HepG2 (cell line): Measurements from ENCODE around the gene PI3. TPM values are rescaled to one million over a fixed set of nuclear protein-coding genes. Genes with fewer than 3 reads are reported as not detected.

ENCODE experiments used
- ATAC-seq: fragments of 200-7000 bp; cut with Tn5 transposase; 3 replicates; pipeline ENCODE4 v1.9.1; 2020; ENCODE audit warnings: mild to moderate bottlenecking, moderate library complexity
- BruUV-seq: library from RNA; stranded (reverse); fragments of 400-500 nt; replicated peaks from 2 replicates; lab custom pipeline; 2021; lab: Mats Ljungman, UMichigan
- CTCF ChIA-PET: fragments of 300-600 bp; formaldehyde crosslinking; extraction: SDS; loops from one replicate; lab custom pipeline; 2021; ENCODE audit warnings: low total read pairs, inconsistent platforms, low intra/inter-chr PET ratio; lab: Yijun Ruan, JAX
- POLR2A ChIA-PET: fragments of 350-600 bp; sonication (Branson Sonifier 250); formaldehyde crosslinking; loops from one replicate; lab custom pipeline; 2020; ENCODE audit warnings: antibody characterized with exemption, inconsistent platforms; lab: Yijun Ruan, JAX
- DNase-seq: peaks from one replicate; pipeline ENCODE4 v3.0.0-alpha.2; 2015; ENCODE audit warnings: low spot score
- FAIRE-seq: peaks from 3 replicates; lab custom pipeline; 2011; peaks lifted over from hg19 to GRCh38; lab: Jason Lieb, UNC
- H2AFZ ChIP-seq: one replicate; pipeline ENCODE4 v1.6.1; 2011; ENCODE audit warnings: low read length, inconsistent platforms
- H3K27ac ChIP-seq: fragments of 300-600 bp; 3 replicates; pipeline ENCODE4 v1.8.0; 2011; ENCODE audit warnings: mixed run types, mild to moderate bottlenecking, mixed read lengths, low read length, inconsistent platforms; ENCODE audit not compliant: insufficient read depth; ENCODE audit errors: extremely low read length
- H3K27me3 ChIP-seq, 2 experiments: fragments of 200-600 bp in 1 of 2; 2 replicates in 1 of 2; 3 replicates in 1 of 2; pipeline versions ENCODE4 v1.6.0 to v1.8.0; 2011; ENCODE audit warnings: low read length in 2 of 2, mild to moderate bottlenecking in 2 of 2, moderate library complexity in 2 of 2, inconsistent platforms in 1 of 2; ENCODE audit not compliant: insufficient read depth in 2 of 2, control insufficient read depth in 1 of 2
- H3K36me3 ChIP-seq, 2 experiments: fragments of 200-600 bp in 1 of 2; replicated peaks in 1 of 2; 2 replicates in 1 of 2; 3 replicates in 1 of 2; pipeline versions ENCODE4 v1.5.1 to v1.8.0; 2011; ENCODE audit warnings: low read length in 2 of 2, inconsistent platforms in 1 of 2; ENCODE audit not compliant: insufficient read depth in 2 of 2, control insufficient read depth in 1 of 2
- H3K4me1 ChIP-seq: 2 replicates; pipeline ENCODE4 v1.5.1; 2012; ENCODE audit warnings: low read length, inconsistent platforms; ENCODE audit not compliant: insufficient read depth
- H3K4me2 ChIP-seq: 2 replicates; pipeline ENCODE4 v1.6.0; 2011; ENCODE audit warnings: low read depth, low read length, inconsistent platforms
- H3K4me3 ChIP-seq, 3 experiments: fragments of 200-600 bp in 1 of 3; sonication (generic), shearing (Covaris generic) in 1 of 3; replicated peaks in 1 of 3; 2 replicates each; pipeline ENCODE4 v1.5.1; 2011 to 2016; ENCODE audit warnings: low read length in 3 of 3, inconsistent platforms in 2 of 3, low read depth in 2 of 3, mild to moderate bottlenecking in 2 of 3, control low read depth in 1 of 3, mixed read lengths in 1 of 3; ENCODE audit not compliant: insufficient read depth in 1 of 3
- H3K79me2 ChIP-seq: one replicate; pipeline ENCODE4 v1.6.1; 2011; ENCODE audit warnings: low read length, inconsistent platforms; ENCODE audit not compliant: insufficient read depth
- H3K9ac ChIP-seq: 2 replicates; pipeline ENCODE4 v1.6.0; 2011; ENCODE audit warnings: mild to moderate bottlenecking, low read depth, low read length, inconsistent platforms; ENCODE audit not compliant: insufficient read depth
- H3K9me3 ChIP-seq: 2 replicates; pipeline ENCODE4 v1.5.1; 2012; ENCODE audit warnings: mild to moderate bottlenecking, low read length
- H4K20me1 ChIP-seq: 2 replicates; pipeline ENCODE4 v1.6.0; 2011; ENCODE audit warnings: inconsistent platforms, mild to moderate bottlenecking, low read length, moderate library complexity; ENCODE audit not compliant: insufficient read depth
- BHLHE40 ChIP-seq: IDR thresholded peaks from 2 replicates; pipeline ENCODE4 v1.6.1; 2011; ENCODE audit warnings: low read length, improper control_type of control experiment
- MED1 ChIP-seq: sonication (generic); formaldehyde crosslinking; IDR thresholded peaks from 2 replicates; pipeline ENCODE4 v1.4.0; 2020; ENCODE audit warnings: missing genetic modification reagents
- PHF8 ChIP-seq: sonication (generic); formaldehyde crosslinking; IDR thresholded peaks from 2 replicates; pipeline ENCODE4 v1.5.0; 2020; ENCODE audit warnings: missing genetic modification reagents
- POLR2AphosphoS5 ChIP-seq: IDR thresholded peaks from 2 replicates; pipeline ENCODE4 v1.6.1; 2012; ENCODE audit warnings: low read depth, low read length
- STAT5B ChIP-seq: sonication (generic); formaldehyde crosslinking; IDR thresholded peaks from 2 replicates; pipeline ENCODE4 v1.4.0; 2020; ENCODE audit warnings: missing genetic modification reagents
- ZNF644 ChIP-seq: IDR thresholded peaks from 2 replicates; pipeline ENCODE4 v1.6.1; 2016; ENCODE audit warnings: low read depth
- ZNF724P ChIP-seq: sonication (generic); formaldehyde crosslinking; IDR thresholded peaks from 2 replicates; pipeline ENCODE4 v1.8.0; 2022; ENCODE audit warnings: missing genetic modification reagents, borderline replicate concordance
- ZNF768 ChIP-seq: sonication (generic); formaldehyde crosslinking; IDR thresholded peaks from 2 replicates; pipeline ENCODE4 v1.4.0; 2020; ENCODE audit warnings: missing genetic modification reagents
- WGBS: methylation state at CpG from one replicate; pipeline ENCODE4 v1.1.6; 2017; ENCODE audit warnings: low lambda C conversion rate; 5-methylcytosine and 5-hydroxymethylcytosine counted together
- in situ Hi-C: cut with HindIII; loops from 2 replicates; pipeline ENCODE4 v1.10.0; 2017; ENCODE audit warnings: low pct_unique_long_range_greater_than_20kb; ENCODE audit not compliant: extremely low pct_ligation_motif_present
- intact Hi-C: fragments of 100-400 bp; cut with micrococcal nuclease; formaldehyde crosslinking; loops from one replicate; pipeline ENCODE4 v1.10.0; 2022; ENCODE audit not compliant: unreplicated experiment
- polyA plus RNA-seq, 8 experiments: library from polyadenylated mRNA; depleted of rRNA in 3 of 8; stranded (reverse) in 7 of 8; unstranded in 1 of 8; fragments of >200 nt; fragmentation: Illumina TruSeq in 4 of 8; extraction: Trizol in 4 of 8; gene quantifications; 2 replicates each; pipeline versions ENCODE4 v1.2.1 to v1.2.3, GENCODE V29; 2011 to 2016; ENCODE audit warnings: low read depth in 4 of 8, missing spikeins in 1 of 8, mixed read lengths in 1 of 8; ENCODE audit not compliant: insufficient read depth in 1 of 8
- total RNA-seq, 5 experiments: library from RNA; depleted of rRNA; stranded (reverse); fragments of >200 nt; fragmentation: Illumina TruSeq; extraction: Trizol; gene quantifications; 2 replicates each; pipeline ENCODE4 v1.2.3, GENCODE V29; 2016; ENCODE audit warnings: low read depth in 1 of 5
- TF ChIP-seq, protein P1 (sequence below): sonication (generic); formaldehyde crosslinking; IDR thresholded peaks from 2 replicates; pipeline ENCODE4 v1.5.0; 2020; ENCODE audit warnings: mild to moderate bottlenecking, missing genetic modification reagents, borderline replicate concordance
- TF ChIP-seq, protein P2 (sequence below), 2 experiments: sonication (generic) in 1 of 2; formaldehyde crosslinking in 1 of 2; IDR thresholded peaks; 2 replicates each; pipeline versions ENCODE4 v1.5.1 to v1.6.1; 2011 to 2020; ENCODE audit warnings: borderline replicate concordance in 1 of 2, low read depth in 1 of 2, low read length in 1 of 2, mild to moderate bottlenecking in 1 of 2, missing genetic modification reagents in 1 of 2, moderate library complexity in 1 of 2
- TF ChIP-seq, protein P3 (sequence below): sonication (generic); formaldehyde crosslinking; IDR thresholded peaks from 2 replicates; pipeline ENCODE4 v1.5.0; 2020; ENCODE audit warnings: missing genetic modification reagents

PI3 gene
- total and polyA plus RNA-seq, 2 of the 13 experiments (the other 11 are each of a cell fraction or from before 2014, with no cell fraction given): 0.22 TPM; not detected in 1

DNA sequence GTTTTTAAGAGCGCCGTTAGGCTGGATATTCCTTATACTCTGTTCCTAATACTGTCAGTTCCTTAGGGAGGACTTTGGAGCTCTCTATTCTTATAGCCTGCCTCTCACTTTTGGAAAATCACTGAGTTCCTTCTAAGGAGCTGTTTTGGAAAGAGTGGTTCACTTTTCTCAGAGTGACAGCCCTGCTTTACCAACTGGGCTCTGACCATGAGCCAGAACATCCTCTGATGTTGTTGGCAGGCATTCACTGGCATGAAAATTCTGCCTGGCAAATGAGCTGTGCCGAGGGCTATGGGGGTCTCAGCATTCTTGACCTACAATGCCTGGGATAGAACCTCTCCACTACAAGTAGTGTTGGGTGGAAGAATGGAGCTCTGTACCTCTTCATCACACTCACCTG is 17.2 kb downstream of the PI3 start:
- H4K20me1 ChIP-seq: no peaks in the 10 kb centered on the region
- in situ Hi-C loops: no loop called here
- no peaks in the 10 kb centered on the region for H3K4me1 ChIP-seq
- no peak overlapping the region for H3K9ac ChIP-seq
- FAIRE-seq (no peak), ATAC-seq (no peak), DNase-seq (no peak)
- H3K4me3 ChIP-seq: no peak overlapping the region
- H2AFZ ChIP-seq: no peak overlapping the region
- no peak overlapping the region for H3K4me2 ChIP-seq
- no peaks in the 10 kb centered on the region for H3K36me3 ChIP-seq
- no TSS peak for BruUV-seq
- WGBS: 58% methylated on average over 3 of the region's 3 CpGs
- H3K79me2 ChIP-seq: no peaks in the 10 kb centered on the region
- H3K9me3 ChIP-seq: no peaks in the 10 kb centered on the region
- H3K27ac ChIP-seq: no peak overlapping the region
- ChIA-PET CTCF (no interaction called here), POLR2A (no interaction called here)
- intact Hi-C loops: no loop called here
- H3K27me3 ChIP-seq: peaks cover 0 to 1% of the 10 kb centered on the region in 2 experiments; a peak in 1 of 5 replicates
- TF ChIP-seq ZNF724P (CRISPR knock-in tag) (no peak), STAT5B (CRISPR knock-in tag) (no peak), MED1 (no peak), ZNF644 (CRISPR knock-in tag) (no peak), BHLHE40 (no peak), PHF8 (no peak), POLR2AphosphoS5 (no peak), ZNF768 (CRISPR knock-in tag) (no peak)
- TF ChIP-seq, protein P1, sequence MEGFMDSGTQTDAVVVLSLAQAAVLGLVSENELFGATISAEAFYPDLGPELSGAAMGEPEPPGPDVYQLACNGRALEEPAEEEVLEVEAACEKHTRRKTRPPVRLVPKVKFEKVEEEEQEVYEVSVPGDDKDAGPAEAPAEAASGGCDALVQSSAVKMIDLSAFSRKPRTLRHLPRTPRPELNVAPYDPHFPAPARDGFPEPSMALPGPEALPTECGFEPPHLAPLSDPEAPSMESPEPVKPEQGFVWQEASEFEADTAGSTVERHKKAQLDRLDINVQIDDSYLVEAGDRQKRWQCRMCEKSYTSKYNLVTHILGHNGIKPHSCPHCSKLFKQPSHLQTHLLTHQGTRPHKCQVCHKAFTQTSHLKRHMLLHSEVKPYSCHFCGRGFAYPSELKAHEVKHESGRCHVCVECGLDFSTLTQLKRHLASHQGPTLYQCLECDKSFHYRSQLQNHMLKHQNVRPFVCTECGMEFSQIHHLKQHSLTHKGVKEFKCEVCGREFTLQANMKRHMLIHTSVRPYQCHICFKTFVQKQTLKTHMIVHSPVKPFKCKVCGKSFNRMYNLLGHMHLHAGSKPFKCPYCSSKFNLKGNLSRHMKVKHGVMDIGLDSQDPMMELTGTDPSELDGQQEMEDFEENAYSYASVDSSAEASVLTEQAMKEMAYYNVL: no peak
- TF ChIP-seq, protein P2, sequence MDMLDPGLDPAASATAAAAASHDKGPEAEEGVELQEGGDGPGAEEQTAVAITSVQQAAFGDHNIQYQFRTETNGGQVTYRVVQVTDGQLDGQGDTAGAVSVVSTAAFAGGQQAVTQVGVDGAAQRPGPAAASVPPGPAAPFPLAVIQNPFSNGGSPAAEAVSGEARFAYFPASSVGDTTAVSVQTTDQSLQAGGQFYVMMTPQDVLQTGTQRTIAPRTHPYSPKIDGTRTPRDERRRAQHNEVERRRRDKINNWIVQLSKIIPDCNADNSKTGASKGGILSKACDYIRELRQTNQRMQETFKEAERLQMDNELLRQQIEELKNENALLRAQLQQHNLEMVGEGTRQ (IDR thresholded peaks at IDR 0.05; ENCODE audit: low read depth, low read length): no peak
- TF ChIP-seq, protein P2 (CRISPR knock-in tag; IDR thresholded peaks at IDR 0.05; ENCODE audit: borderline replicate concordance): no peak
- TF ChIP-seq, protein P3, sequence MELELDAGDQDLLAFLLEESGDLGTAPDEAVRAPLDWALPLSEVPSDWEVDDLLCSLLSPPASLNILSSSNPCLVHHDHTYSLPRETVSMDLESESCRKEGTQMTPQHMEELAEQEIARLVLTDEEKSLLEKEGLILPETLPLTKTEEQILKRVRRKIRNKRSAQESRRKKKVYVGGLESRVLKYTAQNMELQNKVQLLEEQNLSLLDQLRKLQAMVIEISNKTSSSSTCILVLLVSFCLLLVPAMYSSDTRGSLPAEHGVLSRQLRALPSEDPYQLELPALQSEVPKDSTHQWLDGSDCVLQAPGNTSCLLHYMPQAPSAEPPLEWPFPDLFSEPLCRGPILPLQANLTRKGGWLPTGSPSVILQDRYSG (CRISPR knock-in tag): no peak
